Measurements from ENCODE around the gene RNF19B. TPM values are rescaled to one million over a fixed set of nuclear protein-coding genes. Genes with fewer than 3 reads are reported as not detected.

RNF19B gene
- total RNA-seq, 1 experiment from 2014 or later: 22.5 TPM

GRCh38 chr1:32960819-32961355 lies 3.7 kb downstream of the RNF19B start:
- ChIA-PET RAD21 (ENCODE audit: low non-redundant PET in 1 of 2, low total read pairs in 2 of 2, uncharacterized antibody in 2 of 2, unreplicated experiment in 2 of 2) (no interaction called here), CTCF (no interaction called here), POLR2A (interaction anchor here (1.6 kb wide), 1 partner anchor 8 kb away, joined by 4 read pairs; no protein-coding TSS in a partner anchor)
- H3K9me3 ChIP-seq (ENCODE audit: control insufficient read depth in 1 of 2, insufficient read depth in 1 of 2, low read depth in 1 of 2, low read length in 2 of 2): no peaks in the 10 kb centered on the region
- H3K36me3 ChIP-seq (ENCODE audit: control insufficient read depth in 1 of 2, insufficient read depth in 2 of 2, low read length in 2 of 2): no peaks in the 10 kb centered on the region
- H3K9ac ChIP-seq (ENCODE audit: low read length): no peak overlapping the region
- no peak overlapping the region for H3K27ac ChIP-seq (ENCODE audit: low read depth, low read length)
- no peaks in the 10 kb centered on the region for H3K27me3 ChIP-seq (ENCODE audit: insufficient read depth, low read length)
- no peak overlapping the region for H2AFZ ChIP-seq (ENCODE audit: low read depth, low read length, poor library complexity, severe bottlenecking)
- BruUV-seq (replicated peaks): no TSS peak
- H3K9me2 ChIP-seq (ENCODE audit: insufficient read depth): 0 out of 2 replicates have a peak, but pooled peaks cover 2% of the 10 kb centered on the region
- ATAC-seq (no peak), DNase-seq (ENCODE audit: low read depth, low spot score) (no peak)
- peaks cover 20 to 24% of the 10 kb centered on the region in 2 experiments for H3K4me1 ChIP-seq (ENCODE audit: control insufficient read depth in 1 of 2, insufficient read depth in 2 of 2, low read length in 2 of 2)
- H3K4me3 ChIP-seq (replicated peaks in 1 of 2; ENCODE audit: low read depth in 1 of 2, low read length in 2 of 2): no peak overlapping the region
- no peaks in the 10 kb centered on the region; the same call in 1 of the 2 replicates for H4K20me1 ChIP-seq (ENCODE audit: insufficient read depth)
- no peak overlapping the region for H3K4me2 ChIP-seq (ENCODE audit: low read length)
- TF ChIP-seq EGR1 (IDR thresholded peaks at IDR 0.05; ENCODE audit: low read depth) (no peak), EZH2 (IDR thresholded peaks at IDR 0.05) (no peak), ZBTB33 (IDR thresholded peaks at IDR 0.05; ENCODE audit: extremely low read depth, insufficient replicate concordance, low read length) (no peak), SRF (IDR thresholded peaks at IDR 0.05; ENCODE audit: low read depth) (no peak)
- H3K79me2 ChIP-seq (ENCODE audit: insufficient read depth, low read length): peaks cover 71% of the 10 kb centered on the region
- intact Hi-C loops (cut with micrococcal nuclease): no loop called here

GRCh38 chr1:32960342-32960741 lies 4.3 kb downstream of the RNF19B start:
- no peak for DNase-seq (ENCODE audit: low read depth, low spot score)
- no TSS peak for BruUV-seq (replicated peaks)
- peaks cover 19 to 27% of the 10 kb centered on the region in 2 experiments for H3K4me1 ChIP-seq (ENCODE audit: control insufficient read depth in 1 of 2, insufficient read depth in 2 of 2, low read length in 2 of 2)
- ATAC-seq: no peak
- H3K9me2 ChIP-seq (ENCODE audit: insufficient read depth): 0 out of 2 replicates have a peak, but pooled peaks cover 2% of the 10 kb centered on the region
- no peaks in the 10 kb centered on the region for H3K27me3 ChIP-seq (ENCODE audit: insufficient read depth, low read length)
- H3K4me3 ChIP-seq (replicated peaks in 1 of 2; ENCODE audit: low read depth in 1 of 2, low read length in 2 of 2): no peak overlapping the region
- ChIA-PET POLR2A (no interaction called here), RAD21 (ENCODE audit: low non-redundant PET in 1 of 2, low total read pairs in 2 of 2, uncharacterized antibody in 2 of 2, unreplicated experiment in 2 of 2) (no interaction called here), CTCF (no interaction called here)
- H3K79me2 ChIP-seq (ENCODE audit: insufficient read depth, low read length): peaks cover 75% of the 10 kb centered on the region
- intact Hi-C loops (cut with micrococcal nuclease): no loop called here
- no peak overlapping the region for H3K27ac ChIP-seq (ENCODE audit: low read depth, low read length)
- no peaks in the 10 kb centered on the region for H3K9me3 ChIP-seq (ENCODE audit: control insufficient read depth in 1 of 2, insufficient read depth in 1 of 2, low read depth in 1 of 2, low read length in 2 of 2)
- no peaks in the 10 kb centered on the region for H3K36me3 ChIP-seq (ENCODE audit: control insufficient read depth in 1 of 2, insufficient read depth in 2 of 2, low read length in 2 of 2)
- no peak overlapping the region for H2AFZ ChIP-seq (ENCODE audit: low read depth, low read length, poor library complexity, severe bottlenecking)
- H3K9ac ChIP-seq (ENCODE audit: low read length): no peak overlapping the region
- H4K20me1 ChIP-seq (ENCODE audit: insufficient read depth): no peaks in the 10 kb centered on the region; the same call in 1 of the 2 replicates
- no peak overlapping the region for H3K4me2 ChIP-seq (ENCODE audit: low read length)
- no peak for TF ChIP-seq POLR2AphosphoS5 (IDR thresholded peaks at IDR 0.05; ENCODE audit: low read depth, low read length)
- no peak for TF ChIP-seq SRF (IDR thresholded peaks at IDR 0.05; ENCODE audit: low read depth)
- no peak for TF ChIP-seq JUND (IDR thresholded peaks at IDR 0.05)
- no peak for TF ChIP-seq ZNF274 (IDR thresholded peaks at IDR 0.05; ENCODE audit: low read depth, low read length)
- no peak for TF ChIP-seq EZH2 (IDR thresholded peaks at IDR 0.05)
- no peak for TF ChIP-seq SP1 (IDR thresholded peaks at IDR 0.05; ENCODE audit: low read depth)
- TF ChIP-seq CBX3 (IDR thresholded peaks at IDR 0.05; ENCODE audit: low read depth): no peak
- TF ChIP-seq EZH2phosphoT487 (IDR thresholded peaks at IDR 0.05; ENCODE audit: borderline replicate concordance): no peak
- TF ChIP-seq ELF1 (IDR thresholded peaks at IDR 0.05; ENCODE audit: borderline replicate concordance, low read depth): no peak
- no peak for TF ChIP-seq CEBPB (IDR thresholded peaks at IDR 0.05; ENCODE audit: low read depth)
- TF ChIP-seq YY1 (IDR thresholded peaks at IDR 0.05; ENCODE audit: extremely low read depth, insufficient replicate concordance, low read depth, low read length): no peak
- TF ChIP-seq ZBTB33 (IDR thresholded peaks at IDR 0.05; ENCODE audit: extremely low read depth, insufficient replicate concordance, low read length): no peak
- TF ChIP-seq EGR1 (IDR thresholded peaks at IDR 0.05; ENCODE audit: low read depth): no peak
- no peak for TF ChIP-seq RAD21 (IDR thresholded peaks at IDR 0.05; ENCODE audit: low read depth)
- TF ChIP-seq MAX (IDR thresholded peaks at IDR 0.05): no peak
- no peak for TF ChIP-seq ATF3 (IDR thresholded peaks at IDR 0.05)
- TF ChIP-seq FOSL1 (IDR thresholded peaks at IDR 0.05; ENCODE audit: low read depth): no peak

All from HCT116 (cell line).